ENCODE data around the gene KDSR. TPM values are rescaled to one million over a fixed set of nuclear protein-coding genes. Genes with fewer than 3 reads are reported as not detected.

Gene KDSR
- total and polyA plus RNA-seq, 9 of the 15 experiments (the other 6 are each of a cell fraction or from before 2014, with no cell fraction given): 4.0 to 24.7 (median 12.4) TPM

DNA sequence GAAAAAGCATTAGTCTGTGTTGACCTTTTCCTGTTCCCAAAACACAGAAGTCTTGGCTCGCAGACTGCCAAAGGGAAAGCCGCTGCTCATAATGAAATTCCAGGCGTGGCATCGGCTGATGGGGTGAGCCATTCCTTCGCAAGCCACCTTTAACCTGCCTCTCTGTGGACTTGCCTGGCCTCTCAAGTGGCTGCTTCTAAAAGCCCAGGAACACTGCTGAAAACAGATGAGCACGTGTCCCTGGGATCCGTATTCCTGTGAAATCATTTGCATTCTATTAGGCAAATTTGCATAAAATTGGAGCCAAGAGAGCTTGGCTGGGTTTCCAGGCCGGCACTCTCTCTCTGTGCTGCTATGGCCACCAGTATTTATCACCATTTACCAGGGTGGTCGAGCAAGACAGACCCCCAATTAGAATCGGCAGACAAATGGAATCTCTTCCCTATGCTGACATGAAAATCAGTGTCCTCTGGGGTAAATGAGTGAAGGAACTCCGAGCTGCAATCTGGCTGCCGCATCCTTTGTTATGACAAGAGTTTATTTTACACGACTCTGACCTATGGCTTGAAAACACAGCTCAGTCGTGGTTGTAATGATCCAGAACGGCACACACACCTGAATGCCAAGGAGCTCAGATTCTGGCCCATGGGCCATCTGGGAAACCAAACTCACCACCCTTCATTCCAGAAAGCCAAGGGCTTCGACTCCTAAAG lies 69.2 kb downstream of the KDSR start:
- Histone ChIP-seq H3K9me1 (ENCODE audit: control insufficient read depth, insufficient read depth, low read length) (no peaks in the 10 kb centered on the region), H3K9me3 (replicated peaks; ENCODE audit: control insufficient read depth, insufficient read depth, low read depth, low read length) (no peaks in the 10 kb centered on the region), H3K4me2 (ENCODE audit: insufficient read depth, low read length) (no peak overlapping the region), H3K79me2 (ENCODE audit: control insufficient read depth, insufficient read depth, low read length) (no peaks in the 10 kb centered on the region), H3K4me3 (no peak overlapping the region), H4K20me1 (replicated peaks; ENCODE audit: control insufficient read depth, insufficient read depth, low read length) (no peaks in the 10 kb centered on the region), H2AFZ (ENCODE audit: low read depth, low read length) (no peak overlapping the region), H3K36me3 (ENCODE audit: control insufficient read depth, insufficient read depth, low read length) (no peaks in the 10 kb centered on the region), H3K4me1 (replicated peaks in 1 of 2; ENCODE audit: control insufficient read depth in 2 of 2, insufficient read depth in 2 of 2, low read length in 2 of 2) (no peaks in the 10 kb centered on the region), H3K27me3 (ENCODE audit: control insufficient read depth in 2 of 2, insufficient read depth in 2 of 2, low read length in 2 of 2) (peaks cover 0 to 17% of the 10 kb centered on the region in 2 experiments; a peak in 3 of 5 replicates), H3K9ac (ENCODE audit: insufficient read depth in 1 of 2, low read depth in 2 of 2, low read length in 2 of 2) (no peak overlapping the region), H3K27ac (ENCODE audit: extremely low read depth, low read depth, low read length) (no peak overlapping the region)
- no TSS peak for BruUV-seq (replicated peaks)
- TF ChIP-seq, protein P1, sequence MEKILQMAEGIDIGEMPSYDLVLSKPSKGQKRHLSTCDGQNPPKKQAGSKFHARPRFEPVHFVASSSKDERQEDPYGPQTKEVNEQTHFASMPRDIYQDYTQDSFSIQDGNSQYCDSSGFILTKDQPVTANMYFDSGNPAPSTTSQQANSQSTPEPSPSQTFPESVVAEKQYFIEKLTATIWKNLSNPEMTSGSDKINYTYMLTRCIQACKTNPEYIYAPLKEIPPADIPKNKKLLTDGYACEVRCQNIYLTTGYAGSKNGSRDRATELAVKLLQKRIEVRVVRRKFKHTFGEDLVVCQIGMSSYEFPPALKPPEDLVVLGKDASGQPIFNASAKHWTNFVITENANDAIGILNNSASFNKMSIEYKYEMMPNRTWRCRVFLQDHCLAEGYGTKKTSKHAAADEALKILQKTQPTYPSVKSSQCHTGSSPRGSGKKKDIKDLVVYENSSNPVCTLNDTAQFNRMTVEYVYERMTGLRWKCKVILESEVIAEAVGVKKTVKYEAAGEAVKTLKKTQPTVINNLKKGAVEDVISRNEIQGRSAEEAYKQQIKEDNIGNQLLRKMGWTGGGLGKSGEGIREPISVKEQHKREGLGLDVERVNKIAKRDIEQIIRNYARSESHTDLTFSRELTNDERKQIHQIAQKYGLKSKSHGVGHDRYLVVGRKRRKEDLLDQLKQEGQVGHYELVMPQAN (IDR thresholded peaks at IDR 0.05; ENCODE audit: borderline replicate concordance): no peak
- no peak for TF ChIP-seq KDM5B (IDR thresholded peaks at IDR 0.05; ENCODE audit: insufficient replicate concordance, low read depth, low read length)
- TF ChIP-seq KDM1A (IDR thresholded peaks at IDR 0.05): no peak
- TF ChIP-seq, protein P2, sequence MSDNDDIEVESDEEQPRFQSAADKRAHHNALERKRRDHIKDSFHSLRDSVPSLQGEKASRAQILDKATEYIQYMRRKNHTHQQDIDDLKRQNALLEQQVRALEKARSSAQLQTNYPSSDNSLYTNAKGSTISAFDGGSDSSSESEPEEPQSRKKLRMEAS (CRISPR knock-in tag; IDR thresholded peaks at IDR 0.05): no peak
- TF ChIP-seq STAT5A (IDR thresholded peaks at IDR 0.05; ENCODE audit: borderline replicate concordance, low read length): no peak
- no peak for TF ChIP-seq DACH1 (IDR thresholded peaks at IDR 0.05; ENCODE audit: partially characterized antibody)
- TF ChIP-seq, protein P3, sequence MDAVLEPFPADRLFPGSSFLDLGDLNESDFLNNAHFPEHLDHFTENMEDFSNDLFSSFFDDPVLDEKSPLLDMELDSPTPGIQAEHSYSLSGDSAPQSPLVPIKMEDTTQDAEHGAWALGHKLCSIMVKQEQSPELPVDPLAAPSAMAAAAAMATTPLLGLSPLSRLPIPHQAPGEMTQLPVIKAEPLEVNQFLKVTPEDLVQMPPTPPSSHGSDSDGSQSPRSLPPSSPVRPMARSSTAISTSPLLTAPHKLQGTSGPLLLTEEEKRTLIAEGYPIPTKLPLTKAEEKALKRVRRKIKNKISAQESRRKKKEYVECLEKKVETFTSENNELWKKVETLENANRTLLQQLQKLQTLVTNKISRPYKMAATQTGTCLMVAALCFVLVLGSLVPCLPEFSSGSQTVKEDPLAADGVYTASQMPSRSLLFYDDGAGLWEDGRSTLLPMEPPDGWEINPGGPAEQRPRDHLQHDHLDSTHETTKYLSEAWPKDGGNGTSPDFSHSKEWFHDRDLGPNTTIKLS (IDR thresholded peaks at IDR 0.05; ENCODE audit: borderline replicate concordance, low read depth): no peak
- no peak for TF ChIP-seq KLF6 (CRISPR knock-in tag; IDR thresholded peaks at IDR 0.05; ENCODE audit: borderline replicate concordance)
- TF ChIP-seq, protein P4, sequence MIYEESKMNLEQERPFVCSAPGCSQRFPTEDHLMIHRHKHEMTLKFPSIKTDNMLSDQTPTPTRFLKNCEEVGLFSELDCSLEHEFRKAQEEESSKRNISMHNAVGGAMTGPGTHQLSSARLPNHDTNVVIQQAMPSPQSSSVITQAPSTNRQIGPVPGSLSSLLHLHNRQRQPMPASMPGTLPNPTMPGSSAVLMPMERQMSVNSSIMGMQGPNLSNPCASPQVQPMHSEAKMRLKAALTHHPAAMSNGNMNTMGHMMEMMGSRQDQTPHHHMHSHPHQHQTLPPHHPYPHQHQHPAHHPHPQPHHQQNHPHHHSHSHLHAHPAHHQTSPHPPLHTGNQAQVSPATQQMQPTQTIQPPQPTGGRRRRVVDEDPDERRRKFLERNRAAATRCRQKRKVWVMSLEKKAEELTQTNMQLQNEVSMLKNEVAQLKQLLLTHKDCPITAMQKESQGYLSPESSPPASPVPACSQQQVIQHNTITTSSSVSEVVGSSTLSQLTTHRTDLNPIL (CRISPR knock-in tag; IDR thresholded peaks at IDR 0.05): no peak
- TF ChIP-seq ZNF75A (CRISPR knock-in tag; IDR thresholded peaks at IDR 0.05): no peak
- TF ChIP-seq RFX5 (IDR thresholded peaks at IDR 0.05; ENCODE audit: low read depth, low read length): no peak
- in situ Hi-C loops (cut with MboI): no loop called here
- 2% methylated on average over 14 of the region's 16 CpGs for WGBS (ENCODE audit: insufficient coverage, low coverage, missing lambda C conversion rate)
- ATAC-seq (no peak), DNase-seq (ENCODE audit: extremely low read depth in 1 of 4, low spot score in 3 of 4) (no peak), FAIRE-seq (no peak)
- POLR2A ChIA-PET: no interaction called here
- intact Hi-C loops (cut with micrococcal nuclease): no loop called here
- CTCF ChIA-PET (ENCODE audit: low intra/inter-chr PET ratio): no interaction called here
